Limb (tissue), 2 donors: ENCODE results near the gene MPRIP.

Experiments used
- DNase-seq, 2 donors: peaks; one replicate each; pipeline ENCODE4 v3.0.0-alpha.2; 2016; ENCODE audit errors: extremely low spot score in 2 of 2

Gene MPRIP

GRCh38 chr17:17066021-17066420 lies 23.8 kb downstream of the MPRIP start:
- DNase-seq = no peak

GRCh38 chr17:17067257-17067656 lies 25.0 kb downstream of the MPRIP start:
- DNase-seq = no peak

- DNase-seq = no peak
Observed at GRCh38 chr17:17069849-17070248, 27.6 kb downstream of the MPRIP start.

GRCh38 chr17:17070931-17071330 lies 28.7 kb downstream of the MPRIP start:
- no peak for DNase-seq

GRCh38 chr17:17071531-17072360 lies 29.5 kb downstream of the MPRIP start:
- DNase-seq = no peak

GRCh38 chr17:17072546-17072945 lies 30.3 kb downstream of the MPRIP start:
- DNase-seq = no peak

GRCh38 chr17:17073030-17073564 lies 30.8 kb downstream of the MPRIP start:
- no peak for DNase-seq

- no peak for DNase-seq
Observed at GRCh38 chr17:17073581-17074403, 31.5 kb downstream of the MPRIP start.

GRCh38 chr17:17075125-17075781 lies 33.0 kb downstream of the MPRIP start:
- no peak for DNase-seq

- DNase-seq = no peak
Observed at GRCh38 chr17:17076066-17076465, 33.8 kb downstream of the MPRIP start.

GRCh38 chr17:17077101-17077500 lies 34.8 kb downstream of the MPRIP start:
- no peak for DNase-seq

- no peak for DNase-seq
Observed at GRCh38 chr17:17077861-17078732, 35.8 kb downstream of the MPRIP start.

GRCh38 chr17:17078832-17079231 lies 36.6 kb downstream of the MPRIP start:
- DNase-seq = no peak

GRCh38 chr17:17079336-17079735 lies 37.1 kb downstream of the MPRIP start:
- DNase-seq = no peak

GRCh38 chr17:17079761-17080160 lies 37.5 kb downstream of the MPRIP start:
- no peak for DNase-seq

GRCh38 chr17:17080181-17080631 lies 37.9 kb downstream of the MPRIP start:
- DNase-seq = no peak

- no peak for DNase-seq
Observed at GRCh38 chr17:17080781-17081180, 38.5 kb downstream of the MPRIP start.

- no peak for DNase-seq
Observed at GRCh38 chr17:17081304-17081940, 39.2 kb downstream of the MPRIP start.

- DNase-seq = no peak
Observed at GRCh38 chr17:17082878-17083277, 40.6 kb downstream of the MPRIP start.

- DNase-seq = no peak
Observed at GRCh38 chr17:17084317-17084835, 42.1 kb downstream of the MPRIP start.
